Mesendoderm (in vitro differentiated cells): Measurements from ENCODE around the gene C3.
A peak's percentile ranks its signal among the peaks of the same experiment; 100 is the strongest.
"Not testable (repeated sequence)": the region's sequence is repeated elsewhere in the genome, so short reads cannot be mapped to it uniquely, and the experiment has no call there.

Source experiments
- DNase-seq: peaks from one replicate; pipeline ENCODE4 v3.0.0; 2013
- H2AK5ac ChIP-seq: 2 replicates; pipeline ENCODE4 v1.6.1; 2013; ENCODE audit warnings: low read length, inconsistent platforms
- H2BK120ac ChIP-seq: 2 replicates; pipeline ENCODE4 v1.6.1; 2013; ENCODE audit warnings: low read depth, mild to moderate bottlenecking, low read length, moderate library complexity, mixed read lengths
- H2BK15ac ChIP-seq: replicated peaks from 2 replicates; pipeline ENCODE4 v1.6.1; 2013; ENCODE audit warnings: low read depth, mild to moderate bottlenecking, moderate library complexity
- H2BK5ac ChIP-seq: 2 replicates; pipeline ENCODE4 v1.6.1; 2013; ENCODE audit warnings: low read length, inconsistent platforms
- H3K18ac ChIP-seq: 2 replicates; pipeline ENCODE4 v1.6.1; 2013; ENCODE audit warnings: mild to moderate bottlenecking, low read length, mixed read lengths
- H3K23ac ChIP-seq: one replicate; pipeline ENCODE4 v1.6.1; 2013; ENCODE audit warnings: low read length
- H3K27ac ChIP-seq: 2 replicates; pipeline ENCODE4 v1.5.1; 2013; ENCODE audit warnings: low read depth, mild to moderate bottlenecking, inconsistent platforms, low read length, moderate library complexity
- H3K27me3 ChIP-seq: 2 replicates; pipeline ENCODE4 v1.6.1; 2013; ENCODE audit warnings: low read length, control low read depth, mild to moderate bottlenecking, inconsistent platforms; ENCODE audit not compliant: insufficient read depth, poor library complexity
- H3K36me3 ChIP-seq: 2 replicates; pipeline ENCODE4 v1.6.1; 2013; ENCODE audit warnings: low read length, inconsistent platforms; ENCODE audit not compliant: control insufficient read depth, insufficient read depth
- H3K4ac ChIP-seq: one replicate; pipeline ENCODE4 v1.6.1; 2013; ENCODE audit warnings: low read depth, mild to moderate bottlenecking, low read length, moderate library complexity
- H3K4me1 ChIP-seq: 2 replicates; pipeline ENCODE4 v1.6.1; 2013; ENCODE audit warnings: low read depth, low read length, inconsistent platforms; ENCODE audit not compliant: control insufficient read depth
- H3K4me2 ChIP-seq: 2 replicates; pipeline ENCODE4 v1.6.1; 2013; ENCODE audit warnings: low read length
- H3K4me3 ChIP-seq: 2 replicates; pipeline ENCODE4 v1.5.1; 2013; ENCODE audit warnings: mild to moderate bottlenecking, low read length
- H3K56ac ChIP-seq: one replicate; pipeline ENCODE4 v1.6.1; 2013; ENCODE audit warnings: low read length
- H3K79me1 ChIP-seq: 2 replicates; pipeline ENCODE4 v1.6.1; 2013; ENCODE audit warnings: low read length, inconsistent platforms
- H3K79me2 ChIP-seq: 2 replicates; pipeline ENCODE4 v1.6.1; 2013; ENCODE audit warnings: mild to moderate bottlenecking, low read length; ENCODE audit not compliant: control insufficient read depth, insufficient read depth
- H3K9ac ChIP-seq: 2 replicates; pipeline ENCODE4 v1.6.1; 2013; ENCODE audit warnings: low read length, inconsistent platforms
- H4K5ac ChIP-seq: one replicate; pipeline ENCODE4 v1.6.1; 2013; ENCODE audit warnings: low read length
- H4K8ac ChIP-seq: one replicate; pipeline ENCODE4 v1.6.1; 2013; ENCODE audit warnings: low read depth, mild to moderate bottlenecking, control low read depth, low read length, moderate library complexity
- WGBS: extraction: QIAGEN DNeasy Blood & Tissue Kit; methylation state at CpG from one replicate; pipeline ENCODE4 v1.1.7; 2013; ENCODE audit warnings: low lambda C conversion rate, missing lambda C conversion rate; ENCODE audit not compliant: insufficient coverage; ENCODE audit errors: extremely low coverage; 5-methylcytosine and 5-hydroxymethylcytosine counted together

C3 gene

GRCh38 chr19:6750062-6750461, 29.6 kb upstream of the C3 start:
- Histone ChIP-seq H3K18ac (no peak overlapping the region), H3K4ac (no peak overlapping the region), H2BK5ac (no peak overlapping the region), H3K4me2 (no peak overlapping the region), H2BK15ac (no peak overlapping the region), H3K9ac (no peak overlapping the region), H4K8ac (no peak overlapping the region), H3K36me3 (peaks cover 29% of the 10 kb centered on the region), H3K4me3 (no peak overlapping the region), H3K4me1 (no peaks in the 10 kb centered on the region), H3K27ac (no peak overlapping the region), H3K79me1 (peaks cover 3% of the 10 kb centered on the region), H2BK120ac (no peak overlapping the region), H2AK5ac (no peak overlapping the region), H3K79me2 (no peaks in the 10 kb centered on the region), H3K56ac (no peak overlapping the region), H3K23ac (no peak overlapping the region), H3K27me3 (no peaks in the 10 kb centered on the region), H4K5ac (no peak overlapping the region)
- DNase-seq = no peak
- no CpG with 5 or more reads among the region's 20 CpGs for WGBS

GRCh38 chr19:6748543-6748942, 28.1 kb upstream of the C3 start:
- DNase-seq, H2BK15ac ChIP-seq, H2AK5ac ChIP-seq, H3K79me1 ChIP-seq, H3K23ac ChIP-seq, H3K79me2 ChIP-seq, H2BK120ac ChIP-seq, H3K4me3 ChIP-seq, H3K4me2 ChIP-seq, H3K27me3 ChIP-seq, H3K18ac ChIP-seq, H3K4ac ChIP-seq, H3K27ac ChIP-seq, H3K56ac ChIP-seq, H3K4me1 ChIP-seq, H2BK5ac ChIP-seq, H3K9ac ChIP-seq, H4K8ac ChIP-seq, H4K5ac ChIP-seq: not testable (repeated sequence)
- H3K36me3 ChIP-seq = peaks cover 36% of the 10 kb centered on the region
- no CpG with 5 or more reads among the region's 10 CpGs for WGBS

- H3K4me1 ChIP-seq = peaks cover 4% of the 10 kb centered on the region
- H3K4me3 ChIP-seq = no peak overlapping the region
- no peak overlapping the region for H2AK5ac ChIP-seq
- no peak overlapping the region for H2BK120ac ChIP-seq
- H3K18ac ChIP-seq = no peak overlapping the region
- no peaks in the 10 kb centered on the region for H3K27me3 ChIP-seq
- H3K36me3 ChIP-seq = peaks cover 34% of the 10 kb centered on the region
- DNase-seq = no peak
- H2BK5ac ChIP-seq = no peak overlapping the region
- no peak overlapping the region for H4K8ac ChIP-seq
- H3K23ac ChIP-seq = no peak overlapping the region
- H3K79me1 ChIP-seq = peaks cover 14% of the 10 kb centered on the region
- no peak overlapping the region for H3K9ac ChIP-seq
- no peak overlapping the region for H3K27ac ChIP-seq
- no peak overlapping the region for H3K4ac ChIP-seq
- no peak overlapping the region for H2BK15ac ChIP-seq
- peaks cover 22% of the 10 kb centered on the region for H3K79me2 ChIP-seq
- no peak overlapping the region for H3K4me2 ChIP-seq
- H4K5ac ChIP-seq = no peak overlapping the region
- WGBS = no CpG with 5 or more reads among the region's 24 CpGs
- H3K56ac ChIP-seq = no peak overlapping the region
These were observed 25.5 kb upstream of the C3 start for GRCh38 chr19:6745965-6746364.

- Histone ChIP-seq H2AK5ac (no peak overlapping the region), H3K4me1 (peaks cover 4% of the 10 kb centered on the region), H3K79me2 (peaks cover 35% of the 10 kb centered on the region), H4K8ac (no peak overlapping the region), H3K27me3 (no peaks in the 10 kb centered on the region), H3K23ac (no peak overlapping the region), H3K4me2 (no peak overlapping the region), H3K4me3 (no peak overlapping the region), H2BK5ac (no peak overlapping the region), H3K18ac (no peak overlapping the region), H4K5ac (no peak overlapping the region), H3K4ac (no peak overlapping the region), H3K27ac (peak overlapping the region; percentile 7), H3K36me3 (peaks cover 30% of the 10 kb centered on the region), H2BK120ac (no peak overlapping the region), H3K56ac (peak overlapping the region; percentile 18), H2BK15ac (no peak overlapping the region), H3K79me1 (peaks cover 14% of the 10 kb centered on the region), H3K9ac (no peak overlapping the region)
- no CpG with 5 or more reads among the region's 41 CpGs for WGBS
- peak; percentile 67 for DNase-seq
These were observed 24.2 kb upstream of the C3 start for GRCh38 chr19:6744381-6745301.

GRCh38 chr19:6743714-6744380, 23.4 kb upstream of the C3 start:
- DNase-seq = no peak
- no peak overlapping the region for H2BK5ac ChIP-seq
- no peak overlapping the region for H4K8ac ChIP-seq
- H3K36me3 ChIP-seq = peaks cover 26% of the 10 kb centered on the region
- no peak overlapping the region for H4K5ac ChIP-seq
- H3K79me1 ChIP-seq = peaks cover 14% of the 10 kb centered on the region
- H2BK120ac ChIP-seq = no peak overlapping the region
- H3K4me2 ChIP-seq = no peak overlapping the region
- H3K79me2 ChIP-seq = peaks cover 35% of the 10 kb centered on the region
- H3K23ac ChIP-seq = no peak overlapping the region
- H2BK15ac ChIP-seq = no peak overlapping the region
- H3K9ac ChIP-seq = peak overlapping the region; percentile 13
- H3K4ac ChIP-seq = no peak overlapping the region
- H3K18ac ChIP-seq = no peak overlapping the region
- H3K27ac ChIP-seq = peak overlapping the region; percentile 7
- WGBS = no CpG with 5 or more reads among the region's 15 CpGs
- H2AK5ac ChIP-seq = no peak overlapping the region
- no peak overlapping the region for H3K4me3 ChIP-seq
- H3K27me3 ChIP-seq = no peaks in the 10 kb centered on the region
- peaks cover 4% of the 10 kb centered on the region for H3K4me1 ChIP-seq
- peak overlapping the region; percentile 46 for H3K56ac ChIP-seq
